CD4-positive, alpha-beta T cell treated with Interleukin-15 for 4 hours (primary cell): ENCODE measurements around the gene ANGPT4.

Experiments used
- DNase-seq: peaks from one replicate; pipeline ENCODE4 v3.0.0-alpha.2; 2020; ENCODE audit warnings: low spot score

The ANGPT4 gene

GRCh38 chr20:939606-940005, 23.5 kb upstream of the ANGPT4 start:
- DNase-seq: no peak

- DNase-seq: no peak
Observed at GRCh38 chr20:934186-934840, 18.2 kb upstream of the ANGPT4 start.

DNA sequence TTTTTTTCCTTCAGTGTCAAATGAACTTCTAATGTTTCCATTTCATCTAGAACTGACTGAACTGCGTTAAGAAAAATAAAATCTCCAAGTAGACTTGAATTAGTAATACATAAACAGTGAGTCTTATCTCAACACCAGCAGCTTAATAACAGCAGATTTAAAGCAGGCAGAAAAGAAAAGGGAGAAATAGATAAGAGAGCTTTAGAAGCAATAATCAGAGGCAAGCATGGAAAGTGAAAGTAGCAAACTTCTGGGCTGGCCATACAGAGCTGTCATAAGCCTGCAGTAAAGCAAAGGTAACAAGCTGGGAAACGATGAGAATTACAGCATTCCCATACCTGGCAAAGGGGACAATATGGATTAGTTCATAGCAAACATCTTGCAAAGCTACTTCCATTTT, 16.9 kb upstream of the ANGPT4 start:
- no peak for DNase-seq

GRCh38 chr20:931401-931800, 15.3 kb upstream of the ANGPT4 start:
- DNase-seq: no peak

GRCh38 chr20:926670-927069, 10.5 kb upstream of the ANGPT4 start:
- DNase-seq: no peak

DNA sequence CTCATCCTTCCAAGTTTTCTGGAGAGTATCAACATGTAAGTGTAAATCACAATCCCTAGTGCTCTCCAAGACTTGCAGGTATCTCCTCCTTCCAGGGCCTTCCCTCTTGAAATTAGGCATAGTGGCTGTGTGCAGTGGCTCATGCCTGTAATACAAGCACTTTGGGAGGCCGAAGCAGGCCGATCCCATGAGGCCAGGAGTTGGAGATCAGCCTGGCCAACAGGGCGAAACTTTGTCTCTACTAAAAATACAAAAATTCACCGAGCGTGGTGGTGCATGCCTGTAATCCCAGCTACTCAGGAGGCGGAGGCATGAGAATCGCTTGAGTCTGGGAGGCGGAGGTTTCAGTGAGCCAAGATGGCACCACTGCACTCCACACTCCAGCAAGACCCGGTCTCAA, 9.4 kb upstream of the ANGPT4 start:
- no peak for DNase-seq

DNA sequence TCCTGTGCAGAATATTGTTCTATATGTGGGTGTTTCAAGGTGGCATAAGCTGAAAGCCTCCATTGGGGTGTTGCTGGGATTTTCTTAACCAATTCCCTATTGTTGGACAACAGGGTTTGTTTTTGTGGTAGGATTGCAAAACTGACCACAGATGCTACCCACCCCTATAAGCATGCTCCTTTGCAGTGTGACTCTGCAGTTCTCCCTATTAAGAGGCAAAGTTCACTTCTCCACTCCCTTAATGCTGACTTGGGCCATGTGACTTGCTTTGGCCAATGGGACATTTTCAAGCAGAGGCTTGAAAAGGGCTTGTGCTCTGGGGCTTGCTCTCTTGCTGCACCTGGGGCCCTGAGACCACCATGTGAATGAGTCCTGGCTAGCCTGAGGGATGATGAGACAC, 8.5 kb upstream of the ANGPT4 start:
- no peak for DNase-seq

GRCh38 chr20:922781-923180, 6.6 kb upstream of the ANGPT4 start:
- no peak for DNase-seq

GRCh38 chr20:921068-921467, 4.9 kb upstream of the ANGPT4 start:
- DNase-seq: no peak

- DNase-seq: no peak
Observed at GRCh38 chr20:920311-920710, 4.2 kb upstream of the ANGPT4 start.

DNA sequence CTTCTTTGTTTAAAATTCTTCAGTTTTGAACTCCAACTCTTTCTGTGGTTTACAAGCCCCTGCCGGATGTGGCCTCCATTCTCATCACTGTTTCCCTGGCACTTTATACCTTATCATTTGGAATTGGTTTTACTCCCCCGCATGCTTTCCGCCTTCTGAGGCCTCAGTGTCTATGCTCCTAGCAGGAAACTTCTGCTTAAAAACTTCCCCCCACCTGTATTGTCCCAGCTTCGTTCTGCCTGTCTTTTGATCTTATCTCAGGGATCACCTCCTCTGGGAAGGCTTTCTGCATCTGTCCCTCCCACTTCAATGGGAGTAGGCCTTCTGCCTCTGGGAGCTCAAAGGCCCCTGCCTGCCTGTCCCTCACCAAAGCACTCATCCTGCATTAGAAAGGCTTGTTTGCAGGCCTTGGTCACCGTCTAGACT, 3.4 kb upstream of the ANGPT4 start:
- no peak for DNase-seq

DNA sequence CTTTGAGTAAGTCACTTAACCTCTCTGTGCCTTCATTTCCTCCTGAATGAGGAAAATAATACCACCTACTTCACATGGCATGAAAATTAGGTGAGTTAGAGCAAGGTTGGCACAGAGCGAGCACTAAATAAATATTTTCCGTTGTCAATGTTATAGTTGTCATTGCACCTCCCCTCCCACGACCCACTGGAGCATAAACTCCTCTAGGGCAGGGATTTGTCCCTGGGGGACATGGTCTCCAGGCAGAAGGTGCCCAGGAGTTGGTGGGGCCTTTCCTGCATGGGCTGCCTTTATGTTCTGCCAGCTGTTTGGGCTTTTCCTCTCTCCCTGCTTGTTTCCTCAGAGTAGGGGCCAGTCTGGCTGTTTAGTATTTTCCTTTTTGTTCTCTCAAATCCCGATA, 1.3 kb upstream of the ANGPT4 start:
- DNase-seq: no peak

GRCh38 chr20:916825-917224, 691 bp upstream of the ANGPT4 start:
- no peak for DNase-seq

- DNase-seq: no peak
Observed at GRCh38 chr20:914727-915498, 1.2 kb downstream of the ANGPT4 start.

DNA sequence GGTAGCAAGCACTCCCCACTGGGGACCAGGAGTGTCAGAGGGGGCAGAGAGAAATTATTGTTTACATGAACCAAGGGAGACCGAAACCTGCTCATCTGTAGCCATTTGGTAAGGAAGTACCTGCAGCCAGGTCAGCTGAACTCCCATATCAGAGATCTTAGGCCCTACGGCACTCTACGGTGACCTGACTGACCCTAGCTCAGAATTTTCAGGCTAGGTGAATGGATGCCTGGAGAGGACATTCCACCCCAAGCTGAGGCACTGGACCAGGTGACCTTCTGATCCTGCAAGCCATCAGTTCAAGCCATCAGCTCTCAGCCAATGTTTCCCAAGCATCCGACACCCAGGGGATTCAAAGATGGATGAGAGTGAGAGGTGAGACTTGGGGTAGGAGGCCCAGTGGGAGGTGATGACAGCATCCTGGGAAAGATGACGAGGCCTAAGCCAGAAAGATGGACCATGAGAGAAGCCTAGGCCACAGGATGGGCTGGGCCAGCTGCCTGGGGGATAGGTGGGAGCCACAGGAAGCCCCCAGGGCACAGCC, 2.8 kb downstream of the ANGPT4 start:
- no peak for DNase-seq

DNA sequence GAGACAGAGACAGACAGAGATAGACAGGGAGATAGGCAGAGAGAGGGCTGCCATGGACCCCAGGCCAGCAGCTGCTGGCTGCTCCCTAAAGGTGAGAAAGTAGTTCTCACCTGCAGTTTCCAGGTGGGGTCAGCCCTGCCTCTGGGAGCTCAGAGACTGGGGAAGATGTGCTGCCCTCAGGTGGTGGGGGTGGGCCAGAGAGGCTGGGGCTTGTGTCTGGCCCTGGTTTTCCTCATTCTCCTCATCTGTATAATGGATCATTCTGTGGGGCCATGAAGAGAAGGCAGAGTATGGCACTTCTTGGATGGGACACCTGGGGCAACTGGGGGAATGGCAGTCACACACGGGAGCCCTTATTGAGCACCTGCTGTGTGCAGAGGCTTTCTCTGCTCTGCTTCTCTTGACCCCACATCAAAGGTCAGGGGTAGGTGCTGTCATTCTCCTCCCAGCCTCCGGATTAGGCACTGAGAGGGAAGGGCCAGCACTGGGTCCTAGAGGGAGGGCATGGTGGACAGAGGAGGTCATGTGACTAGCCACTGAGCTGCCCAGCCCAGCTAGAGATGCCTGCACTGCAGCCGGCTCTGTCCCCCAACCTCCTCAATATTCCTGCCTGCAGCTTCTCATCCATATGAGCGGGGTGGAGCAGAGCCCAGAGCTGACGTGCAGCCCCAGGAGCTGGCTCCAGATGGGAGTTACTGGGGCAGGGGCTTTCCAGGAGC, 4.1 kb downstream of the ANGPT4 start:
- DNase-seq: no peak

DNA sequence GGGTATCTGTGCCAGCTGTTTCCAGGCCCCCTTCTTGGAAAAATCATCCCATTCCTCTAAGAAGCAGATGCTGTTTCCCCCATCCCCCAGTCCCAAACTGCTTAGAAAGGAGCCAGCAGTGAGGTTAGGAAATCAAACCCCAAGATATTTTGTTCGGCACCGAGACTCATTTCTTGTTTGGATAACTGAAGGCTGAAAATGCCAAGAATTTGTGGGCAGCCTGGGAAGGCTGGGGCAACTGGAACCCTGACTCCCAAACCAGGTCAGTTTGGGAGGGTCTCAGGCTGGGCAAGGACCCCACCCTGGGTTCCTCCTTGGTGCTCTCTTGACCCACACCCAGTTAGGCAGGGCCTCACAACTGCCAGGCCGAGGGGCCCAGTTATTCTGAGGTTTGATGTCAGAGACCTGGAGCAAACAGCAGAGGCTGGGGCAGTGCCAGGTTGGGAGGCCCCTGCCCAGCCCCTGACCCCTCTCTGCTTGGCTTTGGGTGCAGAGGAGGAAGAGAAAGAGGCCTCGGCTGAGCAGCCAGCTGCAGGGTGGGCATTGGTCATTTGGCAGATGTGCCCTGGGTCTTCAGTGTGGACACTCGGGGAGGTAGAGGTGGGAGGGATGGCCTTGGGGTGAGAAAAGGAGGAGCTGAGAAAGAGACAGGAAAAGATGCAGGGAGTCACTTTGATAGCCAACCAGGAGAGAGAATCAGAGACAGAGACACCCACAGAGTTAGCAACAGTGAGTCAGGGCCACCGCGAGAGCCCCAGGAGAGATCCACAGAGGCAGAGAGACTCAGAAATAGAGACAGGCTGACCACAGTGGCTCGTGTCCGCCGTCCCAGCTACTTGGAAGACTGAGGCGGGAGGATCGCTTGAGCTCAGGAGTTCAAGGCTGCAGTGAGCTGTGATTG, 5.0 kb downstream of the ANGPT4 start:
- DNase-seq: no peak

- no peak for DNase-seq
Observed at GRCh38 chr20:910132-910869, 5.8 kb downstream of the ANGPT4 start.

GRCh38 chr20:909641-910040, 6.5 kb downstream of the ANGPT4 start:
- DNase-seq: no peak

DNA sequence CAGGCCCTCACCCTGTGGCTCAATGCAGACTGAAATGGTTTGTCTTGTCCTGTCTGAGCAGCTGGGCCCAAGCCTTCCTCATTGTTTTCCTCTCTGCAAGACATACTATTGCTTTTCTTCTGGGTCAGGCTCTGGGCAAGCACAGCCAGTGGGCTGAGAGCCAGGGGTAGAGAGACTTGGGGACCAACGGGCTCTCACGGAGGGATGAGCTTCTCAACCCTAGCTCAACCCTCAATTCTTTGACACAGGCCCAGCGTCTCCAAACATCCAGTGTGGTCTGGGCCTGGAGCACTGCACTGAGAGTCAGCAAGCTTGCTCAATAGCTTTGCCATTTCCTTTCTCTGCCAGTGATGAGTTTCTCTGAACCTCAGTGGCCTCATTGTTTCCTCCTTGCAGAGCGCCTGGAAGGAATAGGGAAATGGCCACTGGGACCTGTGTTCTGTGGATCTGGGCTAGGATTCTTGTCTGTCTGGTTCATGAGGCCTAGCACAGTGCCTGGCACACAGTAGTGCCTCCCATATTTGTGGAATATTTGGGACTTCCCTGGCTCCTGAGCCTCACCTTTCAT, 9.3 kb downstream of the ANGPT4 start:
- DNase-seq: no peak

- no peak for DNase-seq
Observed at GRCh38 chr20:906001-906520, 10.1 kb downstream of the ANGPT4 start.
